CD14-positive monocyte (primary cell): ENCODE data around the gene LDLRAD4. TPM values are rescaled to one million over a fixed set of nuclear protein-coding genes. Genes with fewer than 3 reads are reported as not detected.

Experiments used
- DNase-seq, 3 donors: peaks; one replicate each; pipeline ENCODE4 v3.0.0-alpha.2; 2011 to 2022
- H2AFZ ChIP-seq: 2 replicates; pipeline ENCODE4 v1.6.0; 2012; ENCODE audit warnings: mild to moderate bottlenecking, low read depth, low read length, inconsistent platforms; ENCODE audit not compliant: insufficient read depth, poor library complexity, severe bottlenecking
- H3K27ac ChIP-seq, 2 donors: 1 replicate in 1 of 2; 2 replicates in 1 of 2; pipeline ENCODE4 v1.5.1; 2012 to 2013; ENCODE audit warnings: low read length in 2 of 2, control low read depth in 1 of 2, inconsistent platforms in 1 of 2, low read depth in 1 of 2, mild to moderate bottlenecking in 1 of 2
- H3K27me3 ChIP-seq, 2 donors: one replicate each; pipeline versions ENCODE4 v1.6.0 to v1.6.1; 2011 to 2013; ENCODE audit warnings: low read length in 2 of 2; ENCODE audit not compliant: control insufficient read depth in 2 of 2, insufficient read depth in 2 of 2
- H3K36me3 ChIP-seq, 2 donors: replicated peaks in 1 of 2; 1 replicate in 1 of 2; 2 replicates in 1 of 2; pipeline versions ENCODE4 v1.5.1 to v1.6.1; 2012 to 2013; ENCODE audit warnings: low read length in 2 of 2, control low read depth in 1 of 2, inconsistent platforms in 1 of 2, mild to moderate bottlenecking in 1 of 2; ENCODE audit not compliant: insufficient read depth in 2 of 2, control insufficient read depth in 1 of 2
- H3K4me1 ChIP-seq, 2 donors: 1 replicate in 1 of 2; 2 replicates in 1 of 2; pipeline versions ENCODE4 v1.5.1 to v1.6.1; 2012 to 2013; ENCODE audit warnings: low read length in 2 of 2, control low read depth in 1 of 2, inconsistent platforms in 1 of 2, mild to moderate bottlenecking in 1 of 2, moderate library complexity in 1 of 2; ENCODE audit not compliant: insufficient read depth in 2 of 2, control insufficient read depth in 1 of 2
- H3K4me2 ChIP-seq: replicated peaks from 2 replicates; pipeline ENCODE3; 2012; ENCODE audit warnings: low read length, moderate library complexity, mild to moderate bottlenecking; ENCODE audit not compliant: poor library complexity, severe bottlenecking; ENCODE audit errors: extremely low read depth
- H3K4me3 ChIP-seq, 3 experiments: fragments of 200-600 bp in 1 of 3; sonication (generic) in 1 of 3; replicated peaks in 1 of 3; 1 replicate in 2 of 3; 2 replicates in 1 of 3; pipeline ENCODE4 v1.5.1; 2011 to 2013; ENCODE audit warnings: low read length in 3 of 3, mild to moderate bottlenecking in 3 of 3, control low read depth in 2 of 3, low read depth in 2 of 3, inconsistent platforms in 1 of 3, moderate library complexity in 1 of 3
- H3K79me2 ChIP-seq: 2 replicates; pipeline ENCODE4 v1.6.0; 2012; ENCODE audit warnings: mild to moderate bottlenecking, control low read depth, inconsistent platforms, low read length, moderate library complexity; ENCODE audit not compliant: insufficient read depth
- H3K9ac ChIP-seq: 2 replicates; pipeline ENCODE4 v1.6.0; 2017; ENCODE audit warnings: low read length, mild to moderate bottlenecking; ENCODE audit not compliant: insufficient read depth, poor library complexity, severe bottlenecking
- H3K9me3 ChIP-seq, 2 donors: replicated peaks in 1 of 2; 1 replicate in 1 of 2; 2 replicates in 1 of 2; pipeline versions ENCODE4 v1.5.1 to v1.6.1; 2012 to 2013; ENCODE audit warnings: low read length in 2 of 2, control low read depth in 1 of 2; ENCODE audit not compliant: control insufficient read depth in 1 of 2, insufficient read depth in 1 of 2
- H4K20me1 ChIP-seq: 2 replicates; pipeline ENCODE4 v1.6.0; 2012; ENCODE audit warnings: mild to moderate bottlenecking, low read length, control low read depth, moderate library complexity; ENCODE audit not compliant: insufficient read depth
- H3K27ac Mint-ChIP-seq, 7 donors: one replicate each; pipeline ENCODE4 v1.8.0; 2020; ENCODE audit warnings: mild to moderate bottlenecking in 7 of 7, mixed read lengths in 7 of 7, moderate library complexity in 6 of 7, inconsistent platforms in 2 of 7
- H3K27me3 Mint-ChIP-seq, 3 donors: one replicate each; pipeline ENCODE4 v1.8.0; 2021 to 2022; ENCODE audit warnings: low read depth in 3 of 3, mild to moderate bottlenecking in 3 of 3, mixed read lengths in 3 of 3, moderate library complexity in 3 of 3, inconsistent platforms in 1 of 3
- H3K36me3 Mint-ChIP-seq, 2 donors: one replicate each; pipeline ENCODE4 v1.8.0; 2020; ENCODE audit warnings: mixed read lengths in 2 of 2, inconsistent platforms in 1 of 2, mild to moderate bottlenecking in 1 of 2
- H3K4me1 Mint-ChIP-seq: one replicate; pipeline ENCODE4 v1.8.0; 2020; ENCODE audit warnings: mild to moderate bottlenecking, mixed read lengths
- H3K4me3 Mint-ChIP-seq, 2 donors: one replicate each; pipeline ENCODE4 v1.8.0; 2020; ENCODE audit warnings: mild to moderate bottlenecking in 2 of 2, mixed read lengths in 2 of 2, moderate library complexity in 1 of 2
- H3K9me3 Mint-ChIP-seq, 7 donors: one replicate each; pipeline ENCODE4 v1.8.0; 2020 to 2022; ENCODE audit warnings: mixed read lengths in 7 of 7, mild to moderate bottlenecking in 6 of 7, moderate library complexity in 6 of 7, inconsistent platforms in 2 of 7
- CTCF ChIP-seq: fragments of 200-600 bp; IDR thresholded peaks from one replicate; pipeline ENCODE4 v1.8.0; 2022; ENCODE audit warnings: antibody characterized with exemption, mild to moderate bottlenecking
- WGBS: methylation state at CpG from one replicate; pipeline ENCODE4 v1.1.5; 2013; ENCODE audit warnings: missing lambda C conversion rate; ENCODE audit not compliant: insufficient coverage; 5-methylcytosine and 5-hydroxymethylcytosine counted together
- intact Hi-C, 2 donors: fragments of 100-400 bp; cut with micrococcal nuclease; formaldehyde crosslinking; loops; one replicate each; pipeline versions ENCODE4 v1.15.0 to v1.15.1; 2023
- polyA plus RNA-seq, 3 donors: library from polyadenylated mRNA; depleted of rRNA in 1 of 3; unstranded in 2 of 3; stranded (reverse) in 1 of 3; fragments of 300-500 nt in 2 of 3; fragments of >200 nt in 1 of 3; fragmentation: Illumina TruSeq in 2 of 3; gene quantifications; 1 replicate in 2 of 3; 2 replicates in 1 of 3; pipeline ENCODE4 v1.2.3, GENCODE V29; 2012 to 2021

Gene LDLRAD4
- polyA plus RNA-seq, 3 donors, result 13.5 to 15.4 (median 13.8) TPM

- H3K9ac ChIP-seq, result no peak overlapping the region
- H4K20me1 ChIP-seq, result no peaks in the 10 kb centered on the region
- no peak overlapping the region for H3K27ac Mint-ChIP-seq
- no peaks in the 10 kb centered on the region for H3K4me1 Mint-ChIP-seq
- no peak overlapping the region for H3K4me3 Mint-ChIP-seq
- no peaks in the 10 kb centered on the region for H3K4me1 ChIP-seq
- no peak overlapping the region for H3K4me3 ChIP-seq
- intact Hi-C loops, result no loop called here
- no peaks in the 10 kb centered on the region for H3K27me3 Mint-ChIP-seq
- H3K9me3 ChIP-seq, result peaks cover 0 to 5% of the 10 kb centered on the region in 2 donors
- H3K27me3 ChIP-seq, result no peaks in the 10 kb centered on the region
- no peaks in the 10 kb centered on the region for H3K36me3 Mint-ChIP-seq
- peak in 1 of 3 donors; percentile 33 for DNase-seq
- WGBS, result 79% methylated on average over 9 of the region's 16 CpGs
- no peaks in the 10 kb centered on the region for H3K79me2 ChIP-seq
- H3K9me3 Mint-ChIP-seq, result peaks cover 0 to 4% (median 0%) of the 10 kb centered on the region in 7 donors
- H3K36me3 ChIP-seq, result no peaks in the 10 kb centered on the region
- no peak overlapping the region for H2AFZ ChIP-seq
- H3K4me2 ChIP-seq, result no peak overlapping the region
- no peak for TF ChIP-seq CTCF
- no peak overlapping the region for H3K27ac ChIP-seq
Measured at GRCh38 chr18:13288509-13289133, 70.1 kb downstream of the LDLRAD4 start.

GRCh38 chr18:13289481-13290205 lies 71.1 kb downstream of the LDLRAD4 start:
- H3K27ac ChIP-seq, result no peak overlapping the region
- H3K27me3 ChIP-seq, result no peaks in the 10 kb centered on the region
- H3K4me3 ChIP-seq, result no peak overlapping the region
- no peaks in the 10 kb centered on the region for H3K36me3 ChIP-seq
- Mint-ChIP-seq H3K4me1 (no peaks in the 10 kb centered on the region), H3K36me3 (no peaks in the 10 kb centered on the region), H3K27ac (peak overlapping the region in 2 of 7 donors; percentile 19 to 76), H3K4me3 (no peak overlapping the region), H3K9me3 (no peaks in the 10 kb centered on the region), H3K27me3 (no peaks in the 10 kb centered on the region)
- WGBS, result 72% methylated on average over 4 of the region's 8 CpGs
- H4K20me1 ChIP-seq, result no peaks in the 10 kb centered on the region
- H3K4me2 ChIP-seq, result no peak overlapping the region
- no peaks in the 10 kb centered on the region for H3K79me2 ChIP-seq
- H2AFZ ChIP-seq, result no peak overlapping the region
- no peaks in the 10 kb centered on the region for H3K4me1 ChIP-seq
- DNase-seq, result no peak
- intact Hi-C loops, result no loop called here
- no peak for TF ChIP-seq CTCF
- no peak overlapping the region for H3K9ac ChIP-seq
- H3K9me3 ChIP-seq, result no peaks in the 10 kb centered on the region
